Skeletal muscle tissue (tissue), 4 donors: ENCODE data around the gene PTPRM. TPM values are rescaled to one million over a fixed set of nuclear protein-coding genes. Genes with fewer than 3 reads are reported as not detected.

Source experiments
- H3K27ac ChIP-seq: one replicate; pipeline ENCODE4 v1.7.0; 2013; ENCODE audit warnings: mild to moderate bottlenecking, low read depth, low read length, inconsistent platforms
- H3K27me3 ChIP-seq, 3 donors: one replicate each; pipeline ENCODE4 v1.7.0; 2013; ENCODE audit warnings: low read length in 3 of 3; ENCODE audit not compliant: control insufficient read depth in 3 of 3, insufficient read depth in 3 of 3
- H3K36me3 ChIP-seq, 3 donors: one replicate each; pipeline ENCODE4 v1.7.0; 2013; ENCODE audit warnings: low read length in 3 of 3; ENCODE audit not compliant: control insufficient read depth in 3 of 3, insufficient read depth in 3 of 3
- H3K4me1 ChIP-seq, 3 donors: one replicate each; pipeline ENCODE4 v1.7.0; 2013; ENCODE audit warnings: low read length in 3 of 3, mild to moderate bottlenecking in 3 of 3; ENCODE audit not compliant: control insufficient read depth in 3 of 3, insufficient read depth in 3 of 3
- H3K4me3 ChIP-seq, 3 donors: one replicate each; pipeline ENCODE4 v1.7.0; 2013; ENCODE audit warnings: low read length in 3 of 3
- H3K9ac ChIP-seq, 3 donors: one replicate each; pipeline ENCODE4 v1.7.0; 2013; ENCODE audit warnings: low read length in 3 of 3, mild to moderate bottlenecking in 3 of 3, moderate library complexity in 2 of 3, low read depth in 1 of 3
- H3K9me3 ChIP-seq, 3 donors: one replicate each; pipeline ENCODE4 v1.7.0; 2013; ENCODE audit warnings: low read length in 3 of 3; ENCODE audit not compliant: control insufficient read depth in 3 of 3
- total RNA-seq: library from RNA; depleted of rRNA; stranded (reverse); fragments of >200 nt; gene quantifications from one replicate; pipeline ENCODE4 v1.2.3, GENCODE V29; 2014
- donor health status: Osteomylitis.

PTPRM gene
- total RNA-seq, 1 donor from 2014 or later, result 68.9 TPM

GRCh38 chr18:8081872-8082553 is 514.9 kb downstream of the PTPRM start:
- H3K27me3 ChIP-seq, result no peaks in the 10 kb centered on the region
- no peaks in the 10 kb centered on the region for H3K4me1 ChIP-seq
- peaks cover 0 to 13% (median 3%) of the 10 kb centered on the region in 3 donors for H3K36me3 ChIP-seq
- no peak overlapping the region for H3K27ac ChIP-seq
- H3K9me3 ChIP-seq, result no peaks in the 10 kb centered on the region
- H3K9ac ChIP-seq, result no peak overlapping the region
- H3K4me3 ChIP-seq, result no peak overlapping the region

GRCh38 chr18:8084160-8084559 is 517.0 kb downstream of the PTPRM start:
- H3K9ac ChIP-seq, result no peak overlapping the region
- H3K27ac ChIP-seq, result no peak overlapping the region
- H3K36me3 ChIP-seq, result peaks cover 0 to 7% (median 3%) of the 10 kb centered on the region in 3 donors

GRCh38 chr18:8088626-8089025 is 521.5 kb downstream of the PTPRM start:
- H3K9me3 ChIP-seq, result no peaks in the 10 kb centered on the region
- H3K36me3 ChIP-seq, result peaks cover 0 to 7% (median 5%) of the 10 kb centered on the region in 3 donors
- no peak overlapping the region for H3K4me3 ChIP-seq
- no peak overlapping the region for H3K27ac ChIP-seq
- no peak overlapping the region for H3K9ac ChIP-seq
- no peaks in the 10 kb centered on the region for H3K27me3 ChIP-seq
- H3K4me1 ChIP-seq, result no peaks in the 10 kb centered on the region

More at GRCh38 chr18:8084160-8084559, 517.0 kb downstream of the PTPRM start:
- Histone ChIP-seq H3K9me3 (no peaks in the 10 kb centered on the region), H3K4me1 (no peaks in the 10 kb centered on the region), H3K27me3 (no peaks in the 10 kb centered on the region), H3K4me3 (no peak overlapping the region)

GRCh38 chr18:8091035-8091434 is 523.9 kb downstream of the PTPRM start:
- H3K27me3 ChIP-seq, result no peaks in the 10 kb centered on the region
- no peaks in the 10 kb centered on the region for H3K9me3 ChIP-seq
- H3K27ac ChIP-seq, result no peak overlapping the region
- H3K4me1 ChIP-seq, result no peaks in the 10 kb centered on the region
- H3K9ac ChIP-seq, result no peak overlapping the region
- H3K4me3 ChIP-seq, result no peak overlapping the region
- peaks cover 0 to 3% (median under 1%) of the 10 kb centered on the region in 3 donors for H3K36me3 ChIP-seq

- Histone ChIP-seq H3K4me3 (no peak overlapping the region), H3K27me3 (no peaks in the 10 kb centered on the region), H3K4me1 (no peaks in the 10 kb centered on the region), H3K9me3 (no peaks in the 10 kb centered on the region), H3K27ac (no peak overlapping the region), H3K36me3 (peaks cover 0 to 2% (median 0%) of the 10 kb centered on the region in 3 donors), H3K9ac (no peak overlapping the region)
Measured at GRCh38 chr18:8095947-8096570, 528.9 kb downstream of the PTPRM start.

GRCh38 chr18:8097399-8097798 is 530.3 kb downstream of the PTPRM start:
- Histone ChIP-seq H3K27me3 (no peaks in the 10 kb centered on the region), H3K9me3 (peaks cover 0 to 3% (median 0%) of the 10 kb centered on the region in 3 donors), H3K36me3 (peaks cover 0 to 5% (median 2%) of the 10 kb centered on the region in 3 donors), H3K4me3 (no peak overlapping the region), H3K4me1 (no peaks in the 10 kb centered on the region), H3K9ac (no peak overlapping the region), H3K27ac (no peak overlapping the region)

- Histone ChIP-seq H3K27me3 (no peaks in the 10 kb centered on the region), H3K9ac (no peak overlapping the region), H3K36me3 (peaks cover 0 to 6% (median 2%) of the 10 kb centered on the region in 3 donors), H3K9me3 (peaks cover 0 to 4% (median under 1%) of the 10 kb centered on the region in 3 donors), H3K27ac (no peak overlapping the region), H3K4me3 (no peak overlapping the region), H3K4me1 (no peaks in the 10 kb centered on the region)
Measured at GRCh38 chr18:8097927-8098326, 530.8 kb downstream of the PTPRM start.

- no peak overlapping the region for H3K27ac ChIP-seq
- no peak overlapping the region for H3K9ac ChIP-seq
- peaks cover 0 to 6% (median 0%) of the 10 kb centered on the region in 3 donors for H3K36me3 ChIP-seq
- no peak overlapping the region for H3K4me3 ChIP-seq
- no peaks in the 10 kb centered on the region for H3K4me1 ChIP-seq
- peaks cover 0 to 8% (median 3%) of the 10 kb centered on the region in 3 donors for H3K9me3 ChIP-seq
- H3K27me3 ChIP-seq, result no peaks in the 10 kb centered on the region
Measured at GRCh38 chr18:8106603-8107002, 539.5 kb downstream of the PTPRM start.

GRCh38 chr18:8107426-8107825 is 540.3 kb downstream of the PTPRM start:
- H3K27me3 ChIP-seq, result no peaks in the 10 kb centered on the region
- peaks cover 0 to under 1% (median 0%) of the 10 kb centered on the region in 3 donors for H3K36me3 ChIP-seq
- H3K4me1 ChIP-seq, result no peaks in the 10 kb centered on the region
- H3K27ac ChIP-seq, result no peak overlapping the region
- H3K9ac ChIP-seq, result no peak overlapping the region
- H3K9me3 ChIP-seq, result peaks cover 0 to 5% (median 3%) of the 10 kb centered on the region in 3 donors
- H3K4me3 ChIP-seq, result no peak overlapping the region

- Histone ChIP-seq H3K9me3 (no peaks in the 10 kb centered on the region), H3K4me1 (no peaks in the 10 kb centered on the region), H3K27ac (no peak overlapping the region), H3K27me3 (no peaks in the 10 kb centered on the region), H3K4me3 (no peak overlapping the region), H3K9ac (no peak overlapping the region), H3K36me3 (no peaks in the 10 kb centered on the region)
Measured at GRCh38 chr18:8114480-8114879, 547.4 kb downstream of the PTPRM start.
